ENCODE data around the gene MRGPRX2. TPM values are rescaled to one million over a fixed set of nuclear protein-coding genes. Genes with fewer than 3 reads are reported as not detected.

Gene MRGPRX2
- total and polyA plus RNA-seq, 9 donors: not detected

DNA sequence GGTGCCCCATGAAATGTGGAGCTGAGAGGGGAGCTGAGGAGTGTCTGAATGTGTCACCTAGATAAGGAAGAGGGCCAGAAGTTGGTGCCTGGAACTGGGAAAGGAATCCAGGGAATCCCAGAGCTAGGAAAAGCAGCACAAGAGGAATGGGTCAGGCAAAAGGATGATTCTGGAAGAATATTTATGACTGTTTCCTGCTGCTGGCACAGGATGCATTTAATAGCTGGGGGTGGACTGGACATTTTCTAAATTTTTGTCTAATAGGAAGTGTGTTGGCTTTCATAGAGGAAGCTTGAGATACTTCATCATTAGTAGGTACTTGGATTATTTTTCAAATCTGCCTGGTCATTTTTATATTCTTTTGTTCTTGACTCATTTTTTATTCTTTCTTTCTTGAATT is 17.4 kb upstream of the MRGPRX2 start:
- no peak overlapping the region for H3K4me3 ChIP-seq (ENCODE audit: low read length)
- H3K36me3 ChIP-seq (ENCODE audit: control insufficient read depth, insufficient read depth, low read length): no peaks in the 10 kb centered on the region
- H3K27me3 ChIP-seq (ENCODE audit: control insufficient read depth, insufficient read depth, low read length): peaks cover 3% of the 10 kb centered on the region
- H3K9me3 ChIP-seq (replicated peaks; ENCODE audit: control insufficient read depth, low read depth, low read length): no peaks in the 10 kb centered on the region
- H3K27ac ChIP-seq (ENCODE audit: low read length): no peak overlapping the region
- DNase-seq: no peak
- peaks cover 2% of the 10 kb centered on the region for H3K4me1 ChIP-seq (ENCODE audit: control insufficient read depth, insufficient read depth, low read length)

DNA sequence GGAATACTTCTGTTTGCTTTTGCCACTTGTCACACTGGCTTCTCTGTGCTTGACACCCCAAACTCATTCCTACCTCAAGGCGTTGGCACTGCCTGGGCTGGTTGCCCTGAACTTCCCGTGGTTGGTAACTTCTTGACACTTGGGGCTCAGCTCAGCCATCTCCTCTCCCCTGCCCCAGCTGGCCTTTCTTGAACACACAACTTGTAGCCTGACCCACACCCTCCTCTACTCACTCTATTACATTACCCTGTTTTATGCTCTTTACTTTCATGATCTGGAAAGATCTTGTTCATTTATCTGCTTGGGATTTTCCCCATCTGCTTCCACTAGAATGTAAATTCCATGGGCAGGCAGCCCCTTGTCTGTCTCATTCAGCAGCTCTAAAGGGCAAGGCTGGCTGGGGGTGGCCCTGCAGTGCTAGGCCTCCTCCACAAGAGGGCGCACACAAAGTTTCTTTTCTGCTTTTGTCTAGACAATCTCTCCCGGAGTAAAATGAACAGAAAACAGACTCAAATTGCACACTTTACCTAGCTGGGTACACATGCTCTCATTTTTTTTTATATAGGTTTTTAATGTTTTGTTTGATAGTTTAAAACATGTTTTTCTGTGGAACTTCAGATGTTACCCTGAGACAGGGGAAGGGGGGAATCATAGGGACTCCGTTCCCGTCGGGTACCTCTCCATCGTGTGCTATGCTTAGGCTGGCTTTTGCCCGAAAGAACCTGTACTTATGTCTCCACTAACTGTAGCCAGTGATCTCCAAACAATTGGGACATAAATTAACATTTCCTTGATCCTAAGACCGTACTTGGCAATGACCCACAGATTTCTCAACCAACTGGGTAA is 16.4 kb upstream of the MRGPRX2 start:
- Histone ChIP-seq H3K27me3 (ENCODE audit: control insufficient read depth, insufficient read depth, low read length) (peaks cover 3% of the 10 kb centered on the region), H3K4me3 (ENCODE audit: low read length) (no peak overlapping the region), H3K36me3 (ENCODE audit: control insufficient read depth, insufficient read depth, low read length) (no peaks in the 10 kb centered on the region), H3K9me3 (replicated peaks; ENCODE audit: control insufficient read depth, low read depth, low read length) (no peaks in the 10 kb centered on the region), H3K4me1 (ENCODE audit: control insufficient read depth, insufficient read depth, low read length) (peaks cover 2% of the 10 kb centered on the region), H3K27ac (ENCODE audit: low read length) (no peak overlapping the region)
- WGBS (ENCODE audit: insufficient coverage): 76% methylated on average over 5 of the region's 10 CpGs
- DNase-seq: peak; percentile 36

DNA sequence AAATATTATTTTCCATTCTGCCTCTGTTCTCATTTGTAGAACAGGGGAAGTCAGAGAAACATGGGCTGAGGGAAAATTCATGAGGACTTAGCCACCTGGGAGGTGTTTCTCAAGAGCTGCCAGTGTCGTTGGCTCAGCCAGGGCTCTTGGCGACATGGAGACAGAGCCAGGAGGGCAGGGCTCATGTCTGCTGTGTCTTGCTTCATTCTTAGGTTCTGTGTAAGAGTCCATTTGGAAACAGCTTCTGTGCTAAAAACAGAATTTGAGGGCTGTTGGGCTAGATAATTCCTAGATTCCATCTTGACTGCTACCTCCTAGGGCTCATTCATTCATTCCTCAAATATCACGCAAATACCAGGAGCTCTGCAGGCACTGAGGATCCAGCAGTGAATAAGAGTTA is 15.1 kb upstream of the MRGPRX2 start:
- H3K4me1 ChIP-seq (ENCODE audit: control insufficient read depth, insufficient read depth, low read length): peaks cover 4% of the 10 kb centered on the region
- H3K4me3 ChIP-seq (ENCODE audit: low read length): no peak overlapping the region
- no peak overlapping the region for H3K27ac ChIP-seq (ENCODE audit: low read length)
- peaks cover 3% of the 10 kb centered on the region for H3K27me3 ChIP-seq (ENCODE audit: control insufficient read depth, insufficient read depth, low read length)
- WGBS (ENCODE audit: insufficient coverage): 100% methylated on average over 1 of the region's 3 CpGs
- no peaks in the 10 kb centered on the region for H3K9me3 ChIP-seq (replicated peaks; ENCODE audit: control insufficient read depth, low read depth, low read length)
- no peaks in the 10 kb centered on the region for H3K36me3 ChIP-seq (ENCODE audit: control insufficient read depth, insufficient read depth, low read length)
- no peak for DNase-seq

GRCh38 chr11:19073454-19074415 is 13.2 kb upstream of the MRGPRX2 start:
- H3K4me3 ChIP-seq (ENCODE audit: low read length): no peak overlapping the region
- 63% methylated on average over 1 of the region's 10 CpGs for WGBS (ENCODE audit: insufficient coverage)
- no peaks in the 10 kb centered on the region for H3K9me3 ChIP-seq (replicated peaks; ENCODE audit: control insufficient read depth, low read depth, low read length)

GRCh38 chr11:19072464-19072863 is 11.9 kb upstream of the MRGPRX2 start:
- no peaks in the 10 kb centered on the region for H3K36me3 ChIP-seq (ENCODE audit: control insufficient read depth, insufficient read depth, low read length)
- 69% methylated on average over 5 of the region's 5 CpGs for WGBS (ENCODE audit: insufficient coverage)
- peaks cover 2% of the 10 kb centered on the region for H3K4me1 ChIP-seq (ENCODE audit: control insufficient read depth, insufficient read depth, low read length)
- DNase-seq: no peak
- no peaks in the 10 kb centered on the region for H3K9me3 ChIP-seq (replicated peaks; ENCODE audit: control insufficient read depth, low read depth, low read length)
- H3K4me3 ChIP-seq (ENCODE audit: low read length): no peak overlapping the region
- peaks cover 3% of the 10 kb centered on the region for H3K27me3 ChIP-seq (ENCODE audit: control insufficient read depth, insufficient read depth, low read length)
- H3K27ac ChIP-seq (ENCODE audit: low read length): no peak overlapping the region

More at GRCh38 chr11:19073454-19074415, 13.2 kb upstream of the MRGPRX2 start:
- Histone ChIP-seq H3K27ac (ENCODE audit: low read length) (no peak overlapping the region), H3K36me3 (ENCODE audit: control insufficient read depth, insufficient read depth, low read length) (no peaks in the 10 kb centered on the region), H3K4me1 (ENCODE audit: control insufficient read depth, insufficient read depth, low read length) (peaks cover 2% of the 10 kb centered on the region), H3K27me3 (ENCODE audit: control insufficient read depth, insufficient read depth, low read length) (peaks cover 3% of the 10 kb centered on the region)
- DNase-seq: no peak

GRCh38 chr11:19071255-19071654 is 10.7 kb upstream of the MRGPRX2 start:
- 0% methylated on average over 3 of the region's 11 CpGs for WGBS (ENCODE audit: insufficient coverage)
- H3K4me3 ChIP-seq (ENCODE audit: low read length): no peak overlapping the region
- peaks cover 3% of the 10 kb centered on the region for H3K27me3 ChIP-seq (ENCODE audit: control insufficient read depth, insufficient read depth, low read length)
- no peaks in the 10 kb centered on the region for H3K9me3 ChIP-seq (replicated peaks; ENCODE audit: control insufficient read depth, low read depth, low read length)
- H3K27ac ChIP-seq (ENCODE audit: low read length): no peak overlapping the region
- DNase-seq: peak; percentile 84
- H3K4me1 ChIP-seq (ENCODE audit: control insufficient read depth, insufficient read depth, low read length): peaks cover 2% of the 10 kb centered on the region
- no peaks in the 10 kb centered on the region for H3K36me3 ChIP-seq (ENCODE audit: control insufficient read depth, insufficient read depth, low read length)

GRCh38 chr11:19059833-19060232 is 684 bp downstream of the MRGPRX2 start:
- WGBS (ENCODE audit: insufficient coverage): 40% methylated on average over 1 of the region's 5 CpGs

DNA sequence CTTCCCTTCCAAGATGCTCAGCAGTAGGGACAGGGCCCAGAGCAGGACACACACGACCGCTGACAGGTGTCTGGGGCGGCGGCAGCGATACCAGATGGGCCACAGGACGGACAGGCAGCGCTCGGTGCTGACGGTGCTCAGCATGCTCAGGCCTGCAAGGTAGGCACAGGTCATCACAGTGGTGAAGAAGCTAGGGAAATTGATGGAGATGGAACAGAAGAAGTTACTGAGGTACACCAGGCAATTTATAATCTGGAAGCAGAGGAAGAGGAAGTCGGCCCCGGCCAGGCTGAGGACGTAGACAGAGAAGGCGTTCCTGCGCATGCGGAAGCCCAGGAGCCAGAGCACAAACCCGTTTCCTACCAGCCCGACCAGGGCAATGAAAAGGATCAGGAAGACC is 4.6 kb downstream of the MRGPRX2 start:
- H3K36me3 ChIP-seq (ENCODE audit: control insufficient read depth, insufficient read depth, low read length): no peaks in the 10 kb centered on the region
- no peaks in the 10 kb centered on the region for H3K4me1 ChIP-seq (ENCODE audit: control insufficient read depth, insufficient read depth, low read length)
- no peak for DNase-seq
- no peaks in the 10 kb centered on the region for H3K27me3 ChIP-seq (ENCODE audit: control insufficient read depth, insufficient read depth, low read length)
- no peak overlapping the region for H3K27ac ChIP-seq (ENCODE audit: low read length)
- H3K9me3 ChIP-seq (replicated peaks; ENCODE audit: control insufficient read depth, low read depth, low read length): no peaks in the 10 kb centered on the region
- H3K4me3 ChIP-seq (ENCODE audit: low read length): no peak overlapping the region
- 90% methylated on average over 17 of the region's 17 CpGs for WGBS (ENCODE audit: insufficient coverage)

More at GRCh38 chr11:19059833-19060232, 684 bp downstream of the MRGPRX2 start:
- no peaks in the 10 kb centered on the region for H3K36me3 ChIP-seq (ENCODE audit: control insufficient read depth, insufficient read depth, low read length)
- H3K9me3 ChIP-seq (replicated peaks; ENCODE audit: control insufficient read depth, low read depth, low read length): no peaks in the 10 kb centered on the region
- H3K27me3 ChIP-seq (ENCODE audit: control insufficient read depth, insufficient read depth, low read length): no peaks in the 10 kb centered on the region
- DNase-seq: no peak
- H3K27ac ChIP-seq (ENCODE audit: low read length): no peak overlapping the region
- no peak overlapping the region for H3K4me3 ChIP-seq (ENCODE audit: low read length)
- H3K4me1 ChIP-seq (ENCODE audit: control insufficient read depth, insufficient read depth, low read length): no peaks in the 10 kb centered on the region

- Histone ChIP-seq H3K36me3 (ENCODE audit: control insufficient read depth, insufficient read depth, low read length) (no peaks in the 10 kb centered on the region), H3K4me1 (ENCODE audit: control insufficient read depth, insufficient read depth, low read length) (no peaks in the 10 kb centered on the region), H3K27me3 (ENCODE audit: control insufficient read depth, insufficient read depth, low read length) (no peaks in the 10 kb centered on the region), H3K4me3 (ENCODE audit: low read length) (no peak overlapping the region), H3K9me3 (replicated peaks; ENCODE audit: control insufficient read depth, low read depth, low read length) (no peaks in the 10 kb centered on the region), H3K27ac (ENCODE audit: low read length) (no peak overlapping the region)
- no CpG with 5 or more reads among the region's 3 CpGs for WGBS (ENCODE audit: insufficient coverage)
- no peak for DNase-seq
These were observed 5.5 kb downstream of the MRGPRX2 start for GRCh38 chr11:19055016-19055415.

- no CpG with 5 or more reads among the region's 1 CpG for WGBS (ENCODE audit: insufficient coverage)
- Histone ChIP-seq H3K4me1 (ENCODE audit: control insufficient read depth, insufficient read depth, low read length) (no peaks in the 10 kb centered on the region), H3K4me3 (ENCODE audit: low read length) (no peak overlapping the region), H3K36me3 (ENCODE audit: control insufficient read depth, insufficient read depth, low read length) (no peaks in the 10 kb centered on the region), H3K9me3 (replicated peaks; ENCODE audit: control insufficient read depth, low read depth, low read length) (no peaks in the 10 kb centered on the region), H3K27ac (ENCODE audit: low read length) (no peak overlapping the region), H3K27me3 (ENCODE audit: control insufficient read depth, insufficient read depth, low read length) (no peaks in the 10 kb centered on the region)
- DNase-seq: no peak
These were observed 6.6 kb downstream of the MRGPRX2 start for GRCh38 chr11:19053909-19054308.
